Measurements from ENCODE around the gene CCDC91. TPM values are rescaled to one million over a fixed set of nuclear protein-coding genes. Genes with fewer than 3 reads are reported as not detected.

Gene CCDC91
- total and polyA plus RNA-seq, 8 donors: 15.0 to 27.0 (median 19.1) TPM

DNA sequence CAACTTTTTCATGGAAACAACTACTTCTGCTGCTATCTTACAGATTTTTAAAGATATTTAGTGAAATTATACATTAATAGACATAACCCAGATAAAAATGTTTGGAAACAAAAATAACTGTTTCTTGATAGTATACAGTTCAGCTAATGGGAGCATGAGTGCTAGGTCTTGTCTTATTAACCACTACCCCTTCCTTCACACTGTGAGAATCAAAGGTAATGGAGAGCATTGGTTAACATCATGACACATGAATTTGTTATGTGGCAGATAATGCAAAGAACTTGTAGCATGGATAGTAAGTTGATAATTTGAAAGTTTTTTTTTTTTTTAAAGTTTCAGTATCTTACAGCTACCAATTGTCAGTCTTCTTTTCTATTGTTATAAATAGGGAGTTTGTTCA lies 44.2 kb downstream of the CCDC91 start:
- no peak for ATAC-seq
- Histone ChIP-seq H3K9me3 (no peaks in the 10 kb centered on the region), H3K36me3 (no peaks in the 10 kb centered on the region), H3K27ac (no peak overlapping the region), H3K27me3 (no peaks in the 10 kb centered on the region), H3K4me3 (no peak overlapping the region), H3K4me1 (peaks cover 0 to 6% (median 0%) of the 10 kb centered on the region in 3 donors)
- intact Hi-C loops (cut with DNase I): no loop called here
- TF ChIP-seq, protein P1, sequence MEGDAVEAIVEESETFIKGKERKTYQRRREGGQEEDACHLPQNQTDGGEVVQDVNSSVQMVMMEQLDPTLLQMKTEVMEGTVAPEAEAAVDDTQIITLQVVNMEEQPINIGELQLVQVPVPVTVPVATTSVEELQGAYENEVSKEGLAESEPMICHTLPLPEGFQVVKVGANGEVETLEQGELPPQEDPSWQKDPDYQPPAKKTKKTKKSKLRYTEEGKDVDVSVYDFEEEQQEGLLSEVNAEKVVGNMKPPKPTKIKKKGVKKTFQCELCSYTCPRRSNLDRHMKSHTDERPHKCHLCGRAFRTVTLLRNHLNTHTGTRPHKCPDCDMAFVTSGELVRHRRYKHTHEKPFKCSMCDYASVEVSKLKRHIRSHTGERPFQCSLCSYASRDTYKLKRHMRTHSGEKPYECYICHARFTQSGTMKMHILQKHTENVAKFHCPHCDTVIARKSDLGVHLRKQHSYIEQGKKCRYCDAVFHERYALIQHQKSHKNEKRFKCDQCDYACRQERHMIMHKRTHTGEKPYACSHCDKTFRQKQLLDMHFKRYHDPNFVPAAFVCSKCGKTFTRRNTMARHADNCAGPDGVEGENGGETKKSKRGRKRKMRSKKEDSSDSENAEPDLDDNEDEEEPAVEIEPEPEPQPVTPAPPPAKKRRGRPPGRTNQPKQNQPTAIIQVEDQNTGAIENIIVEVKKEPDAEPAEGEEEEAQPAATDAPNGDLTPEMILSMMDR (IDR thresholded peaks at IDR 0.05): no peak
- no peak for FAIRE-seq
- no peak for DNase-seq

DNA sequence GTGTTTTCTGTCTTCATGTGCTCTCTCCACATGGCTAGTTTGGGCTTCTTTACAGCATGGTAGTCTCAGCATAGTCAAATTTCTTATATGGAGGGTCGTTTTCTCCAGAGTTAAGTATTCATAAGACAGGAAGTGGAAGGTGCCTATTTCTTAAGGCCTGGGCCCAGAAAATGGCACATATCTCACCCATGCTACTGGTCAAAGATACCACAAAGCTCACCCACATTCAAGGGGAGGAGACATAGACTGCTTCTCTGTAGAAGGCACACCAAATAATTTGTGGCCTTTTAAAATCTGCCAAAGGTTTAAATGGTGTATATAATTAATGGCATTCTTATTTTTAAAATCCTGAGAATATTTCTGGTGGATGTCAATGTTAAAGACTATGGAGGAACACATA lies 44.8 kb downstream of the CCDC91 start:
- WGBS, 2 donors: 65 to 74% methylated on average over 1 of the region's 1 CpG
- no peaks in the 10 kb centered on the region for H3K36me3 ChIP-seq
- no peaks in the 10 kb centered on the region for H3K27me3 ChIP-seq
- ATAC-seq (no peak), FAIRE-seq (no peak), DNase-seq (no peak)
- intact Hi-C loops (cut with DNase I): no loop called here
- H3K27ac ChIP-seq: no peak overlapping the region
- TF ChIP-seq, protein P1 (IDR thresholded peaks at IDR 0.05): no peak
- no peaks in the 10 kb centered on the region for H3K9me3 ChIP-seq
- H3K4me1 ChIP-seq: peaks cover 0 to under 1% (median 0%) of the 10 kb centered on the region in 3 donors
- no peak overlapping the region for H3K4me3 ChIP-seq

DNA sequence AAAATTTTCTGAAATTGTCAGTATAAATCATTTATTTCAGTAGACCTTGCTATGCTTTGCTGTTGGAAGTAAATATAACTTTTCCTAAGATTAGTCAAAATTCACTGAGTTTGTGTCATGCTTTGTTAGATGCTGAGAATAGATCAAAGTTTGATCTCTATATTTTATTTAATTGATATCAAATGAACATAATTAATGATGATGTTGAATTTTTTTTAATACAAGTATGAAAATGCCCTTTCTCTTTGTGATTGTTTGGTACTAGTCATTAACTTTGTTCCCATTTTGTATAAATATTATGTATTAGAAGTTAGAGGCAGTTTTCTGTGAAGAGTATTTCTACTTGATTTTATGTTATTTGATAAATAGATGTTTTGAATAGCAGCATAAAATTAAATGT lies 45.7 kb downstream of the CCDC91 start:
- no peaks in the 10 kb centered on the region for H3K9me3 ChIP-seq
- intact Hi-C loops (cut with DNase I): no loop called here
- no peak overlapping the region for H3K4me3 ChIP-seq
- H3K36me3 ChIP-seq: no peaks in the 10 kb centered on the region
- TF ChIP-seq, protein P1 (IDR thresholded peaks at IDR 0.05): no peak
- no peaks in the 10 kb centered on the region for H3K4me1 ChIP-seq
- FAIRE-seq (peak; percentile 9), ATAC-seq (no peak), DNase-seq (no peak)
- H3K27me3 ChIP-seq: no peaks in the 10 kb centered on the region
- no peak overlapping the region for H3K27ac ChIP-seq

DNA sequence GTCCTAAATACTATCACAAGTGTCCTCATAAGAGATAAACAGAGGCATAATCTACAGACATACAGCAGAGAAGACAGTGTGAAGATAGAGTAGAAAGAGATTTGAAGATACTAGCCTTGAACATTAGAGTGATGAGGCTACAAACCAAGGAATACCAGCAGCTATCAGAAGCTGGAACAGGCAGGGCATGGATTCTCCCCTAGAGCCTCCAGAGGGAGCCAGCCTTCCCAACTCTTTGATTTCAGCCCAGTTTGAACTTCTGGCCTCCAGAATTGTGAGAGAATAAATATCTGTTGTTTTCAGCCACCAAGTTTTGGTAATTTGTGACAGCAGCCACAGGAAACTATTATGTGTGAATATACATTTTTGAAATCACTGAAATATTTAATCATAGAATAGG lies 47.2 kb downstream of the CCDC91 start:
- Histone ChIP-seq H3K36me3 (no peaks in the 10 kb centered on the region), H3K27me3 (no peaks in the 10 kb centered on the region), H3K4me1 (no peaks in the 10 kb centered on the region), H3K27ac (no peak overlapping the region), H3K9me3 (no peaks in the 10 kb centered on the region), H3K4me3 (no peak overlapping the region)
- TF ChIP-seq, protein P1 (IDR thresholded peaks at IDR 0.05): no peak
- FAIRE-seq: no peak
- ATAC-seq: no peak
- intact Hi-C loops (cut with DNase I): no loop called here
- DNase-seq: no peak

DNA sequence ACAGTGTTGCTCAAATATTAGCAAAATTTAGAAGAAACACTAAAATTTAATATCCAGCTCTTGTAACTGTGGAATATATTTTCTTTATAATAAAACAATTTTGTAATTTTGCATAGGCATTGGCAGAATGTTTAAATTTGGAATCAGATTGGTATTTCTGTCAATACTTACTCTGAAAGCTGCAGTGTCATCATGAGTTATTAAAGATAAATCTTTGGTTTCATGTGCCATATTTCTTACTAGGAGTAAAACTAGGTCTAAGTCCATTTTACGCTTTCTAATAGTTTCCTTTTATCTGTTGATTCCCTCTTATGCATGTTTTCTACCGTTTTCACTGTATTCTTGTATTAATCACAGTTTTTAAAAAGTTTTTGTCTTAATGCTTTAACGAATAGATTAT lies 49.7 kb downstream of the CCDC91 start:
- no peak overlapping the region for H3K27ac ChIP-seq
- no peak for DNase-seq
- TF ChIP-seq, protein P1 (IDR thresholded peaks at IDR 0.05): no peak
- ATAC-seq: no peak
- no peaks in the 10 kb centered on the region for H3K9me3 ChIP-seq
- 67 to 73% methylated on average over 3 of the region's 3 CpGs for WGBS, 2 donors
- H3K36me3 ChIP-seq: no peaks in the 10 kb centered on the region
- no peak overlapping the region for H3K4me3 ChIP-seq
- no peaks in the 10 kb centered on the region for H3K27me3 ChIP-seq
- no peaks in the 10 kb centered on the region for H3K4me1 ChIP-seq
- FAIRE-seq: no peak
- intact Hi-C loops (cut with DNase I): no loop called here

All from pancreas (tissue), 10 donors.